K562 (cell line): ENCODE data around the gene THBS1. TPM values are rescaled to one million over a fixed set of nuclear protein-coding genes. Genes with fewer than 3 reads are reported as not detected.

Experiments
- ATAC-seq: fragments of 200-7000 bp; cut with Tn5 transposase; 3 replicates; pipeline ENCODE4 v1.9.1; 2020; ENCODE audit warnings: moderate library complexity
- BruUV-seq: library from RNA; stranded (reverse); fragments of 400-500 nt; replicated peaks from 2 replicates; lab custom pipeline; 2021; lab: Mats Ljungman, UMichigan
- CTCF ChIA-PET: fragments of 300-600 bp; formaldehyde crosslinking; extraction: SDS; loops from one replicate; lab custom pipeline; 2021; ENCODE audit warnings: low intra/inter-chr PET ratio; lab: Yijun Ruan, JAX
- POLR2A ChIA-PET: fragments of 300-600, 350-650 bp; sonication (Branson Sonifier 250); formaldehyde crosslinking; extraction: SDS; loops from one replicate; lab custom pipeline; 2021; ENCODE audit warnings: antibody characterized with exemption, inconsistent platforms; lab: Yijun Ruan, JAX
- DNase-seq, 4 experiments: peaks; one replicate each; pipeline versions ENCODE4 v3.0.0 to v3.0.0-alpha.2; 2011 to 2018; ENCODE audit warnings: low spot score in 3 of 4, mixed read lengths in 3 of 4; ENCODE audit errors: extremely low read depth in 1 of 4
- FAIRE-seq: peaks from 2 replicates; lab custom pipeline; 2011; peaks lifted over from hg19 to GRCh38; lab: Jason Lieb, UNC
- H2AFZ ChIP-seq: 2 replicates; pipeline ENCODE4 v1.6.0; 2011; ENCODE audit warnings: low read depth, low read length, control low read depth, inconsistent platforms
- H3K27ac ChIP-seq: fragments of 200-600 bp; 3 replicates; pipeline ENCODE4 v1.8.0; 2011; ENCODE audit warnings: low read depth, mild to moderate bottlenecking, control low read depth, inconsistent platforms, low read length, moderate library complexity, mixed read lengths; ENCODE audit errors: extremely low read depth
- H3K27me3 ChIP-seq, 2 experiments: fragments of 300-600 bp in 1 of 2; 2 replicates in 1 of 2; 3 replicates in 1 of 2; pipeline versions ENCODE4 v1.6.0 to v1.8.0; 2011; ENCODE audit warnings: inconsistent platforms in 2 of 2, low read length in 2 of 2, mild to moderate bottlenecking in 1 of 2, mixed read lengths in 1 of 2, moderate library complexity in 1 of 2; ENCODE audit not compliant: control insufficient read depth in 2 of 2, insufficient read depth in 2 of 2
- H3K36me3 ChIP-seq: fragments of 300-600 bp; 3 replicates; pipeline ENCODE4 v1.8.0; 2011; ENCODE audit warnings: mild to moderate bottlenecking, low read length, inconsistent platforms; ENCODE audit not compliant: control insufficient read depth, insufficient read depth
- H3K4me1 ChIP-seq, 2 experiments: fragments of 200-600 bp in 1 of 2; replicated peaks in 1 of 2; 2 replicates in 1 of 2; 3 replicates in 1 of 2; pipeline versions ENCODE4 v1.5.1 to v1.8.0; 2011; ENCODE audit warnings: inconsistent platforms in 2 of 2, low read length in 2 of 2, mild to moderate bottlenecking in 1 of 2, mixed read lengths in 1 of 2, moderate library complexity in 1 of 2; ENCODE audit not compliant: control insufficient read depth in 2 of 2, insufficient read depth in 2 of 2
- H3K4me2 ChIP-seq: 2 replicates; pipeline ENCODE4 v1.6.1; 2011; ENCODE audit warnings: low read length, control low read depth, inconsistent platforms, mixed read lengths; ENCODE audit not compliant: insufficient read depth
- H3K4me3 ChIP-seq: fragments of 200-600 bp; sonication (generic), shearing (Covaris generic); 2 replicates; pipeline ENCODE4 v1.5.1; 2016; ENCODE audit warnings: control low read depth, inconsistent platforms
- H3K79me2 ChIP-seq: fragments of 200-600 bp; 3 replicates; pipeline ENCODE4 v1.8.0; 2011; ENCODE audit warnings: low read length, inconsistent platforms; ENCODE audit not compliant: control insufficient read depth, insufficient read depth
- H3K9ac ChIP-seq, 2 experiments: 2 replicates each; pipeline versions ENCODE4 v1.6.0 to v1.6.1; 2011; ENCODE audit warnings: low read depth in 2 of 2, low read length in 2 of 2, control low read depth in 1 of 2, inconsistent platforms in 1 of 2, mild to moderate bottlenecking in 1 of 2, mixed read lengths in 1 of 2; ENCODE audit not compliant: insufficient read depth in 1 of 2
- H3K9me1 ChIP-seq: one replicate; pipeline ENCODE4 v1.6.0; 2011; ENCODE audit warnings: inconsistent platforms, mild to moderate bottlenecking, low read length, moderate library complexity; ENCODE audit not compliant: control insufficient read depth, insufficient read depth
- H3K9me3 ChIP-seq: replicated peaks from 2 replicates; pipeline ENCODE4 v1.5.1; 2011; ENCODE audit warnings: low read depth, low read length, inconsistent platforms; ENCODE audit not compliant: control insufficient read depth, insufficient read depth
- H4K20me1 ChIP-seq: replicated peaks from 2 replicates; pipeline ENCODE4 v1.6.1; 2011; ENCODE audit warnings: low read length, inconsistent platforms, mixed read lengths; ENCODE audit not compliant: control insufficient read depth, insufficient read depth
- CBFA2T2 ChIP-seq: fragments of 450-650 bp; conservative IDR thresholded peaks from 2 replicates; pipeline ENCODE4 v1.6.1; 2017; ENCODE audit warnings: mild to moderate bottlenecking
- CCAR2 ChIP-seq: fragments of 200-400 bp; formaldehyde crosslinking; IDR thresholded peaks from 2 replicates; pipeline ENCODE4 v1.6.1; 2017; ENCODE audit warnings: mild to moderate bottlenecking, low read depth, low read length
- MCM5 ChIP-seq: fragments of 450-650 bp; IDR thresholded peaks from 2 replicates; pipeline ENCODE4 v1.6.1; 2016; ENCODE audit warnings: low read depth
- NELFE ChIP-seq: IDR thresholded peaks from 2 replicates; pipeline ENCODE4 v1.6.1; 2011; ENCODE audit warnings: mild to moderate bottlenecking; ENCODE audit not compliant: insufficient read depth, insufficient read length
- NFIC ChIP-seq: fragments of 450-650 bp; IDR thresholded peaks from 2 replicates; pipeline ENCODE4 v1.6.1; 2017; ENCODE audit warnings: mild to moderate bottlenecking, inconsistent platforms
- RNF2 ChIP-seq: sonication (generic); IDR thresholded peaks from 2 replicates; pipeline ENCODE4 v1.6.1; 2016
- ZNF551 ChIP-seq: fragments of 250-450 bp; sonication (Bioruptor Pico); IDR thresholded peaks from 2 replicates; pipeline ENCODE4 v1.5.0; 2021; ENCODE audit warnings: mild to moderate bottlenecking, moderate library complexity
- ZNF77 ChIP-seq: fragments of 250-450 bp; sonication (Bioruptor Pico); IDR thresholded peaks from 2 replicates; pipeline ENCODE4 v1.5.0; 2020
- WGBS: fragments of 100-300 bp; shearing (Covaris generic); methylation state at CpG from one replicate; pipeline ENCODE4 v1.1.6; 2016; ENCODE audit warnings: low coverage, mixed read lengths; ENCODE audit not compliant: insufficient coverage; ENCODE audit errors: missing lambda C conversion rate; 5-methylcytosine and 5-hydroxymethylcytosine counted together
- in situ Hi-C: fragments of 300-500 bp; cut with MboI; formaldehyde crosslinking; loops from 4 replicates; pipeline ENCODE4 v1.15.0; 2018; ENCODE audit warnings: inconsistent platforms, mixed read lengths
- intact Hi-C: fragments of 100-400 bp; cut with micrococcal nuclease; formaldehyde crosslinking; loops from 2 replicates; pipeline ENCODE4 v1.14.2; 2022
- polyA plus RNA-seq, 8 experiments: library from polyadenylated mRNA; depleted of rRNA in 4 of 8; stranded (reverse) in 5 of 8; unstranded in 3 of 8; fragments of >200 nt; fragmentation: Nextera tagmentation in 2 of 8; fragmentation: Illumina TruSeq in 1 of 8; extraction: Ambion mirVana in 2 of 8; extraction: Trizol in 1 of 8; gene quantifications; 2 replicates each; pipeline versions ENCODE4 v1.2.1 to v1.2.3, GENCODE V29; 2011 to 2014; ENCODE audit warnings: inconsistent platforms in 1 of 8, missing spikeins in 1 of 8
- total RNA-seq, 7 experiments: library from RNA; depleted of rRNA in 6 of 7; stranded (reverse); fragments of >200 nt in 6 of 7; fragmentation: Illumina TruSeq in 2 of 7; extraction: Trizol in 2 of 7; gene quantifications; 2 replicates each; pipeline versions ENCODE4 v1.2.1 to v1.2.3, GENCODE V29; 2011 to 2021; ENCODE audit warnings: low replicate concordance in 1 of 7
- TF ChIP-seq, protein P1 (sequence below): fragments of 450-650 bp; IDR thresholded peaks from 2 replicates; pipeline ENCODE4 v1.6.1; 2017; ENCODE audit warnings: mild to moderate bottlenecking, moderate library complexity

THBS1 gene
- total and polyA plus RNA-seq, 9 of the 15 experiments (the other 6 are each of a cell fraction or from before 2014, with no cell fraction given) = 0.04 to 1.3 (median 0.40) TPM

- Histone ChIP-seq H2AFZ (no peak overlapping the region), H3K79me2 (no peaks in the 10 kb centered on the region), H4K20me1 (no peaks in the 10 kb centered on the region), H3K4me1 (no peaks in the 10 kb centered on the region; a peak in 1 of 5 replicates), H3K9me3 (no peaks in the 10 kb centered on the region), H3K27ac (no peak overlapping the region), H3K4me2 (no peak overlapping the region), H3K4me3 (no peak overlapping the region), H3K36me3 (no peaks in the 10 kb centered on the region), H3K9ac (no peak overlapping the region), H3K9me1 (no peaks in the 10 kb centered on the region), H3K27me3 (peaks cover 14 to 29% of the 10 kb centered on the region in 2 experiments)
- DNase-seq (no peak), FAIRE-seq (no peak), ATAC-seq (no peak)
- WGBS = 2% methylated on average over 4 of the region's 4 CpGs
- no TSS peak for BruUV-seq
- CTCF ChIA-PET = no interaction called here
- POLR2A ChIA-PET = no interaction called here
- TF ChIP-seq CCAR2 = no peak
- TF ChIP-seq ZNF551 (CRISPR knock-in tag) = no peak
- no peak for TF ChIP-seq ZNF77 (CRISPR knock-in tag)
- no peak for TF ChIP-seq NFIC
- no peak for TF ChIP-seq MCM5
- TF ChIP-seq, protein P1, sequence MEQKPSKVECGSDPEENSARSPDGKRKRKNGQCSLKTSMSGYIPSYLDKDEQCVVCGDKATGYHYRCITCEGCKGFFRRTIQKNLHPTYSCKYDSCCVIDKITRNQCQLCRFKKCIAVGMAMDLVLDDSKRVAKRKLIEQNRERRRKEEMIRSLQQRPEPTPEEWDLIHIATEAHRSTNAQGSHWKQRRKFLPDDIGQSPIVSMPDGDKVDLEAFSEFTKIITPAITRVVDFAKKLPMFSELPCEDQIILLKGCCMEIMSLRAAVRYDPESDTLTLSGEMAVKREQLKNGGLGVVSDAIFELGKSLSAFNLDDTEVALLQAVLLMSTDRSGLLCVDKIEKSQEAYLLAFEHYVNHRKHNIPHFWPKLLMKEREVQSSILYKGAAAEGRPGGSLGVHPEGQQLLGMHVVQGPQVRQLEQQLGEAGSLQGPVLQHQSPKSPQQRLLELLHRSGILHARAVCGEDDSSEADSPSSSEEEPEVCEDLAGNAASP = no peak
- no peak for TF ChIP-seq NELFE
- TF ChIP-seq CBFA2T2 = no peak
- no peak for TF ChIP-seq RNF2
- in situ Hi-C loops = no loop called here
- intact Hi-C loops = loop anchor here (10.0 kb wide), 1 partner anchor 110 kb away; no protein-coding TSS in a partner anchor
Measured at GRCh38 chr15:39564972-39565665, 15.8 kb upstream of the THBS1 start.
